ENCODE results near the gene RPL22L1. TPM values are rescaled to one million over a fixed set of nuclear protein-coding genes. Genes with fewer than 3 reads are reported as not detected.

Gene RPL22L1
- total and polyA plus RNA-seq, 2 experiments from 2014 or later = 216 to 441 TPM

GRCh38 chr3:170839518-170840100, 30.4 kb downstream of the RPL22L1 start:
- no peak overlapping the region for H3K27ac Mint-ChIP-seq
- peaks cover 41% of the 10 kb centered on the region for H3K4me1 ChIP-seq (ENCODE audit: insufficient read depth)
- ATAC-seq (no peak), DNase-seq (ENCODE audit: low spot score) (no peak)
- H3K4me3 ChIP-seq = no peak overlapping the region
- H3K9me2 ChIP-seq (ENCODE audit: insufficient read depth) = no peaks in the 10 kb centered on the region
- H3K4me1 Mint-ChIP-seq = peaks cover 37% of the 10 kb centered on the region
- no peak for TF ChIP-seq CTCF (conservative IDR thresholded peaks at IDR 0.05; ENCODE audit: low read depth in 2 of 2)
- no peak for TF ChIP-seq EZH2 (IDR thresholded peaks at IDR 0.05; ENCODE audit: low read depth, unreplicated experiment)
- no peak for TF ChIP-seq REST (IDR thresholded peaks at IDR 0.05; ENCODE audit: unreplicated experiment)
- H2AFZ ChIP-seq = no peak overlapping the region
- no peaks in the 10 kb centered on the region for H3K36me3 ChIP-seq (ENCODE audit: insufficient read depth)
- H3K36me3 Mint-ChIP-seq (ENCODE audit: low read depth) = no peaks in the 10 kb centered on the region
- no peaks in the 10 kb centered on the region for H3K27me3 ChIP-seq (ENCODE audit: insufficient read depth)
- no peaks in the 10 kb centered on the region for H4K20me1 ChIP-seq (replicated peaks; ENCODE audit: insufficient read depth)
- no peak overlapping the region for H3K27ac ChIP-seq (ENCODE audit: low read depth)
- no peak overlapping the region for H3K4me3 Mint-ChIP-seq
- H3K79me2 ChIP-seq (replicated peaks; ENCODE audit: insufficient read depth) = no peaks in the 10 kb centered on the region
- no peaks in the 10 kb centered on the region for H3F3A ChIP-seq (replicated peaks; ENCODE audit: low read depth)
- H3K4me2 ChIP-seq = no peak overlapping the region
- H3K9me3 Mint-ChIP-seq = no peaks in the 10 kb centered on the region; the same call in 2 of the 3 replicates
- H3K27me3 Mint-ChIP-seq (ENCODE audit: insufficient read depth, low read depth, poor library complexity) = no peaks in the 10 kb centered on the region

- Mint-ChIP-seq H3K27me3 (ENCODE audit: insufficient read depth, low read depth, poor library complexity) (no peaks in the 10 kb centered on the region), H3K4me1 (peaks cover 44% of the 10 kb centered on the region), H3K36me3 (ENCODE audit: low read depth) (no peaks in the 10 kb centered on the region), H3K9me3 (no peaks in the 10 kb centered on the region; the same call in 2 of the 3 replicates), H3K4me3 (no peak overlapping the region), H3K27ac (no peak overlapping the region)
- Histone ChIP-seq H3K9me2 (ENCODE audit: insufficient read depth) (0 out of 2 replicates have a peak, but pooled peaks cover 3% of the 10 kb centered on the region), H3F3A (replicated peaks; ENCODE audit: low read depth) (0 out of 2 replicates have a peak, but pooled peaks cover 5% of the 10 kb centered on the region), H3K27me3 (ENCODE audit: insufficient read depth) (no peaks in the 10 kb centered on the region), H4K20me1 (replicated peaks; ENCODE audit: insufficient read depth) (no peaks in the 10 kb centered on the region), H3K36me3 (ENCODE audit: insufficient read depth) (no peaks in the 10 kb centered on the region), H3K4me3 (no peak overlapping the region), H3K4me1 (ENCODE audit: insufficient read depth) (peaks cover 59% of the 10 kb centered on the region), H3K27ac (ENCODE audit: low read depth) (no peak overlapping the region), H3K4me2 (no peak overlapping the region), H2AFZ (no peak overlapping the region), H3K79me2 (replicated peaks; ENCODE audit: insufficient read depth) (no peaks in the 10 kb centered on the region)
- ATAC-seq = no peak
- no peak for DNase-seq (ENCODE audit: low spot score)
- TF ChIP-seq CTCF (conservative IDR thresholded peaks at IDR 0.05; ENCODE audit: low read depth in 2 of 2) (no peak), ZNF462 (CRISPR knock-in tag; IDR thresholded peaks at IDR 0.05) (no peak), ZNF331 (CRISPR knock-in tag; IDR thresholded peaks at IDR 0.05; ENCODE audit: low read depth) (no peak)
These were observed 33.5 kb downstream of the RPL22L1 start for GRCh38 chr3:170836491-170836890.

Measured in GM23338 (cell line).